Transverse colon (tissue), 4 donors: ENCODE results near the gene CERT1.

Source experiments
- CTCF ChIP-seq, 5 experiments: fragments of 200-600 bp in 3 of 5; fragments of 450-650 bp in 2 of 5; sonication (generic) in 3 of 5; IDR thresholded peaks; 1 replicate in 2 of 5; 2 replicates in 3 of 5; pipeline ENCODE4 v1.5.1; 2016 to 2017; ENCODE audit warnings: antibody characterized with exemption in 5 of 5, inconsistent platforms in 3 of 5, mild to moderate bottlenecking in 2 of 5, moderate library complexity in 1 of 5
- POLR2A ChIP-seq: fragments of 450-650 bp; IDR thresholded peaks from one replicate; pipeline ENCODE4 v1.6.1; 2016; ENCODE audit warnings: antibody characterized with exemption, mild to moderate bottlenecking, moderate library complexity
- POLR2AphosphoS5 ChIP-seq, 3 donors: sonication (generic); formaldehyde crosslinking; IDR thresholded peaks; one replicate each; pipeline ENCODE4 v1.6.1; 2016; ENCODE audit warnings: antibody characterized with exemption in 3 of 3

GRCh38 chr5:75384218-75384617, 127.2 kb downstream of the CERT1 start:
- no peak for TF ChIP-seq POLR2AphosphoS5 (IDR thresholded peaks at IDR 0.05)
- no peak for TF ChIP-seq CTCF (IDR thresholded peaks at IDR 0.05)
- no peak for TF ChIP-seq POLR2A
